ENCODE results near the gene ZNF26.

GRCh38 chr12:132950844-132951535, 35.2 kb upstream of the ZNF26 start:
- TF ChIP-seq, protein P1, sequence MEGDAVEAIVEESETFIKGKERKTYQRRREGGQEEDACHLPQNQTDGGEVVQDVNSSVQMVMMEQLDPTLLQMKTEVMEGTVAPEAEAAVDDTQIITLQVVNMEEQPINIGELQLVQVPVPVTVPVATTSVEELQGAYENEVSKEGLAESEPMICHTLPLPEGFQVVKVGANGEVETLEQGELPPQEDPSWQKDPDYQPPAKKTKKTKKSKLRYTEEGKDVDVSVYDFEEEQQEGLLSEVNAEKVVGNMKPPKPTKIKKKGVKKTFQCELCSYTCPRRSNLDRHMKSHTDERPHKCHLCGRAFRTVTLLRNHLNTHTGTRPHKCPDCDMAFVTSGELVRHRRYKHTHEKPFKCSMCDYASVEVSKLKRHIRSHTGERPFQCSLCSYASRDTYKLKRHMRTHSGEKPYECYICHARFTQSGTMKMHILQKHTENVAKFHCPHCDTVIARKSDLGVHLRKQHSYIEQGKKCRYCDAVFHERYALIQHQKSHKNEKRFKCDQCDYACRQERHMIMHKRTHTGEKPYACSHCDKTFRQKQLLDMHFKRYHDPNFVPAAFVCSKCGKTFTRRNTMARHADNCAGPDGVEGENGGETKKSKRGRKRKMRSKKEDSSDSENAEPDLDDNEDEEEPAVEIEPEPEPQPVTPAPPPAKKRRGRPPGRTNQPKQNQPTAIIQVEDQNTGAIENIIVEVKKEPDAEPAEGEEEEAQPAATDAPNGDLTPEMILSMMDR (IDR thresholded peaks at IDR 0.05; ENCODE audit: low read depth, low read length, poor library complexity, severe bottlenecking), result no peak
- TF ChIP-seq EZH2phosphoT487 (IDR thresholded peaks at IDR 0.05; ENCODE audit: borderline replicate concordance, low read length), result no peak
